Fibroblast of upper back skin (primary cell): ENCODE results near the gene PRKG2.

ENCODE experiments used
- DNase-seq: peaks from one replicate; pipeline ENCODE4 v3.0.0-alpha.2; 2013

PRKG2 gene

GRCh38 chr4:81217779-81218178 lies 2.8 kb upstream of the PRKG2 start:
- no peak for DNase-seq

GRCh38 chr4:81215931-81216330 lies 909 bp upstream of the PRKG2 start:
- DNase-seq, result no peak

- DNase-seq, result no peak
These were observed 710 bp downstream of the PRKG2 start for GRCh38 chr4:81214144-81214880.

- DNase-seq, result no peak
These were observed 1.4 kb downstream of the PRKG2 start for GRCh38 chr4:81213671-81214070.

GRCh38 chr4:81211956-81212355 lies 3.1 kb downstream of the PRKG2 start:
- no peak for DNase-seq

GRCh38 chr4:81207828-81208227 lies 7.2 kb downstream of the PRKG2 start:
- peak; percentile 91 for DNase-seq

- no peak for DNase-seq
These were observed 9.7 kb downstream of the PRKG2 start for GRCh38 chr4:81205302-81205701.

- no peak for DNase-seq
These were observed 10.5 kb downstream of the PRKG2 start for GRCh38 chr4:81204571-81204970.

GRCh38 chr4:81199831-81200230 lies 15.2 kb downstream of the PRKG2 start:
- DNase-seq, result no peak

- no peak for DNase-seq
These were observed 16.4 kb downstream of the PRKG2 start for GRCh38 chr4:81198609-81199008.

- no peak for DNase-seq
These were observed 17.0 kb downstream of the PRKG2 start for GRCh38 chr4:81197864-81198524.

GRCh38 chr4:81196126-81196650 lies 18.8 kb downstream of the PRKG2 start:
- DNase-seq, result no peak

- DNase-seq, result no peak
These were observed 19.5 kb downstream of the PRKG2 start for GRCh38 chr4:81195475-81195874.

GRCh38 chr4:81194286-81194685 lies 20.7 kb downstream of the PRKG2 start:
- DNase-seq, result no peak

- peak; percentile 43 for DNase-seq
These were observed 34.1 kb downstream of the PRKG2 start for GRCh38 chr4:81180916-81181315.

GRCh38 chr4:81179326-81179725 lies 35.7 kb downstream of the PRKG2 start:
- no peak for DNase-seq

- DNase-seq, result no peak
These were observed 41.8 kb downstream of the PRKG2 start for GRCh38 chr4:81173213-81173612.

- DNase-seq, result peak; percentile 82
These were observed 48.4 kb downstream of the PRKG2 start for GRCh38 chr4:81166458-81167160.

GRCh38 chr4:81165861-81166430 lies 49.1 kb downstream of the PRKG2 start:
- peak; percentile 78 for DNase-seq

- peak; percentile 35 for DNase-seq
These were observed 50.2 kb downstream of the PRKG2 start for GRCh38 chr4:81164623-81165416.

GRCh38 chr4:81164126-81164525 lies 50.9 kb downstream of the PRKG2 start:
- no peak for DNase-seq

GRCh38 chr4:81162752-81163458 lies 52.1 kb downstream of the PRKG2 start:
- no peak for DNase-seq
